H1 (cell line): ENCODE measurements around the gene COX6A2. TPM values are rescaled to one million over a fixed set of nuclear protein-coding genes. Genes with fewer than 3 reads are reported as not detected.

ENCODE experiments used
- CHD7 ChIP-seq: fragments of 300-600 bp; sonication (generic); IDR thresholded peaks from 2 replicates; pipeline ENCODE4 v1.7.1; 2012; ENCODE audit warnings: low read length, moderate library complexity, mild to moderate bottlenecking, inconsistent platforms; ENCODE audit not compliant: insufficient replicate concordance
- polyA plus RNA-seq, 7 experiments: library from polyadenylated mRNA; depleted of rRNA in 3 of 7; stranded (reverse) in 5 of 7; unstranded in 2 of 7; fragments of >200 nt in 5 of 7; fragments of 200-250 nt in 2 of 7; gene quantifications; 1 replicate in 5 of 7; 2 replicates in 1 of 7; 4 replicates in 1 of 7; pipeline versions ENCODE4 v1.2.1 to v1.2.3, GENCODE V29; 2011 to 2013; ENCODE audit warnings: missing spikeins in 2 of 7, mixed read lengths in 2 of 7
- total RNA-seq: library from RNA; stranded (reverse); fragmentation: NEBNext Ultra II Directional; extraction: Animal tissue kit (Norgen Biotek cat#: 25700); gene quantifications from 2 replicates; pipeline ENCODE4 v1.2.1, GENCODE V29; 2021

COX6A2 gene
- total and polyA plus RNA-seq, 2 of the 8 experiments (the other 6 are each of a cell fraction or from before 2014, with no cell fraction given): 0.79 TPM; not detected in 1

- no peak for TF ChIP-seq CHD7
These were observed 24.4 kb downstream of the COX6A2 start (continued) for GRCh38 chr16:31403590-31404352.
